Heart right ventricle (tissue), 16 donors: ENCODE data around the gene DAW1. TPM values are rescaled to one million over a fixed set of nuclear protein-coding genes. Genes with fewer than 3 reads are reported as not detected.
"Not testable (repeated sequence)": the region's sequence is repeated elsewhere in the genome, so short reads cannot be mapped to it uniquely, and the experiment has no call there.

ENCODE experiments used
- ATAC-seq, 8 donors: fragments of 200-7000 bp; cut with Tn5 transposase; one replicate each; pipeline ENCODE4 v1.9.1; 2020; ENCODE audit warnings: mild to moderate bottlenecking in 8 of 8, moderate library complexity in 8 of 8, moderate number of reproducible peaks in 1 of 8
- DNase-seq, 2 donors: peaks; one replicate each; pipeline ENCODE4 v3.0.0-alpha.2; 2020
- H3K27ac ChIP-seq, 10 donors: fragments of 200-600 bp; sonication (generic) in 2 of 10; one replicate each; pipeline versions ENCODE4 v1.5.0 to v1.8.0; 2020 to 2022; ENCODE audit warnings: mild to moderate bottlenecking in 3 of 10
- H3K27me3 ChIP-seq, 7 donors: fragments of 200-600 bp; one replicate each; pipeline ENCODE4 v1.8.0; 2021 to 2022; ENCODE audit warnings: mild to moderate bottlenecking in 2 of 7
- H3K36me3 ChIP-seq, 9 donors: fragments of 200-600 bp; sonication (generic) in 1 of 9; one replicate each; pipeline versions ENCODE4 v1.5.0 to v1.8.0; 2020 to 2022; ENCODE audit warnings: mild to moderate bottlenecking in 2 of 9
- H3K4me1 ChIP-seq, 9 donors: fragments of 200-600 bp; sonication (generic) in 1 of 9; one replicate each; pipeline versions ENCODE4 v1.5.0 to v1.8.0; 2020 to 2022; ENCODE audit warnings: mild to moderate bottlenecking in 4 of 9
- H3K4me3 ChIP-seq, 10 donors: fragments of 200-600 bp; sonication (generic) in 2 of 10; one replicate each; pipeline versions ENCODE4 v1.5.0 to v1.8.0; 2020 to 2022; ENCODE audit warnings: mild to moderate bottlenecking in 7 of 10, moderate library complexity in 2 of 10
- H3K9me3 ChIP-seq, 11 donors: fragments of 200-600 bp in 10 of 11; sonication (generic) in 2 of 11; one replicate each; pipeline versions ENCODE4 v1.5.0 to v1.8.0; 2013 to 2022; ENCODE audit warnings: mild to moderate bottlenecking in 2 of 11, control low read depth in 1 of 11, moderate library complexity in 1 of 11
- CTCF ChIP-seq, 9 donors: fragments of 200-600 bp; sonication (generic) in 2 of 9; IDR thresholded peaks; one replicate each; pipeline versions ENCODE4 v1.5.0 to v1.8.0; 2021 to 2022; ENCODE audit warnings: antibody characterized with exemption in 9 of 9, mild to moderate bottlenecking in 5 of 9, moderate library complexity in 1 of 9
- WGBS, 2 donors: extraction: QIAGEN DNeasy Blood & Tissue Kit; methylation state at CpG; one replicate each; pipeline ENCODE4 v1.1.7; 2013; ENCODE audit warnings: inconsistent platforms in 1 of 2; 5-methylcytosine and 5-hydroxymethylcytosine counted together
- intact Hi-C, 10 donors: fragments of 100-400 bp; cut with DNase I; formaldehyde crosslinking; loops; one replicate each; pipeline versions ENCODE4 v1.11.1 to v1.14.2; 2022
- polyA plus RNA-seq, 2 donors: library from polyadenylated mRNA; stranded (reverse); fragments of 200-250 nt; gene quantifications; one replicate each; pipeline ENCODE4 v1.2.3, GENCODE V29; 2013
- total RNA-seq, 10 donors: library from RNA; stranded (reverse); fragmentation: NEBNext Ultra II Directional in 3 of 10; extraction: Animal tissue kit (Norgen Biotek cat#: 25700) in 3 of 10; gene quantifications; one replicate each; pipeline versions ENCODE4 v1.2.1 to v1.2.4, GENCODE V29; 2021 to 2023
- donor health status: Arrhythmogenic right ventricular cardiomyopathy.
- donor health status: ischemic (EF 13 %, LVEDD 7.1; RV severe dilation, severe dysfunction).
- donor health status: healthy with polysubstance abuse.
- donor health status: DM: no; HTN: yes; CAD: no.
- donor health status: DM: no; HTN: no; CAD: no.
- donor health status: ischemic (EF 25% LVEDD 6.9; RV normal size, moderate dysfunction).
- donor health status: ischemic (EF 25% LVEDD 5.7; RV mildly dilated, moderate dysfunction).
- donor health status: healthy.
- donor health status: DM: yes; HTN: yes; CAD: no.
- donor health status: Ischemic cardiomyopathy.
- donor health status: ischemic (EF 35%, LVEDD 5.7; RV mildly dilated, moderate dysfunction).
- donor health status: nonischemic (EF 11% LVEDD 7.7; RV severe dilation, severe dysfunction).
- donor health status: DM: yes; HTN: yes; CAD: no.
- donor health status: PGD.
- donor health status: ischemic (EF 29% LVEDD 5.4; RV normal size, mild dysfunction).
- donor health status: nonischemic (EF 23%, LVEDD 6.1; RV moderate dilation, normal function).

The DAW1 gene
- total and polyA plus RNA-seq, 12 donors = 0.14 to 0.50 (median 0.22) TPM; not detected in 7

- no peaks in the 10 kb centered on the region for H3K27me3 ChIP-seq
- DNase-seq (no peak), ATAC-seq (no peak)
- 88 to 93% methylated on average over 6 of the region's 6 CpGs for WGBS, 2 donors
- H3K36me3 ChIP-seq = no peaks in the 10 kb centered on the region
- no peak overlapping the region for H3K27ac ChIP-seq
- H3K4me1 ChIP-seq = no peaks in the 10 kb centered on the region
- intact Hi-C loops = loop anchor here in 1 of 10 donors (10.0 kb wide), 1 partner anchor 743 kb away; no protein-coding TSS in a partner anchor
- TF ChIP-seq CTCF (IDR thresholded peaks at IDR 0.05) = no peak
- H3K9me3 ChIP-seq = peaks cover 0 to 21% (median 10%) of the 10 kb centered on the region in 11 donors
- no peak overlapping the region for H3K4me3 ChIP-seq
Measured at GRCh38 chr2:227932001-227932400, 60.6 kb downstream of the DAW1 start.

- no peaks in the 10 kb centered on the region for H3K27me3 ChIP-seq
- intact Hi-C loops = loop anchor here in 1 of 10 donors (10.0 kb wide), 1 partner anchor 742 kb away; no protein-coding TSS in a partner anchor
- WGBS, 2 donors = 77 to 81% methylated on average over 2 of the region's 2 CpGs
- peaks cover 0 to 17% (median 6%) of the 10 kb centered on the region in 11 donors for H3K9me3 ChIP-seq
- H3K27ac ChIP-seq = no peak overlapping the region
- no peak overlapping the region for H3K4me3 ChIP-seq
- no peaks in the 10 kb centered on the region for H3K4me1 ChIP-seq
- TF ChIP-seq CTCF (IDR thresholded peaks at IDR 0.05) = no peak
- no peaks in the 10 kb centered on the region for H3K36me3 ChIP-seq
- DNase-seq (no peak), ATAC-seq (no peak)
Measured at GRCh38 chr2:227932403-227932802, 61.0 kb downstream of the DAW1 start.

GRCh38 chr2:227933884-227934283 is 62.5 kb downstream of the DAW1 start:
- TF ChIP-seq CTCF (IDR thresholded peaks at IDR 0.05) = no peak
- no peak overlapping the region for H3K27ac ChIP-seq
- intact Hi-C loops = loop anchor here in 1 of 10 donors (10.0 kb wide), 1 partner anchor 741 kb away; no protein-coding TSS in a partner anchor
- H3K9me3 ChIP-seq = peaks cover 0 to 3% (median 0%) of the 10 kb centered on the region in 11 donors
- ATAC-seq = no peak
- peaks cover 0 to 6% (median 0%) of the 10 kb centered on the region in 7 donors for H3K27me3 ChIP-seq
- H3K4me3 ChIP-seq = no peak overlapping the region
- H3K4me1 ChIP-seq = no peaks in the 10 kb centered on the region
- H3K36me3 ChIP-seq = no peaks in the 10 kb centered on the region
- WGBS, 2 donors = 69 to 73% methylated on average over 1 of the region's 1 CpG
- DNase-seq = no peak

- ATAC-seq, H3K27me3 ChIP-seq, H3K36me3 ChIP-seq, H3K4me3 ChIP-seq, DNase-seq, H3K4me1 ChIP-seq, H3K9me3 ChIP-seq, H3K27ac ChIP-seq: not testable (repeated sequence)
- WGBS, 2 donors = 83% methylated on average over 7 of the region's 7 CpGs
- intact Hi-C loops = loop anchor here in 1 of 10 donors (10.0 kb wide), 1 partner anchor 739 kb away; no protein-coding TSS in a partner anchor
Measured at GRCh38 chr2:227936249-227936648, 64.8 kb downstream of the DAW1 start.
